ENCODE data around the gene RPF1.
A peak's percentile ranks its signal among the peaks of the same experiment; 100 is the strongest.
"Not testable (repeated sequence)": the region's sequence is repeated elsewhere in the genome, so short reads cannot be mapped to it uniquely, and the experiment has no call there.

The RPF1 gene

DNA sequence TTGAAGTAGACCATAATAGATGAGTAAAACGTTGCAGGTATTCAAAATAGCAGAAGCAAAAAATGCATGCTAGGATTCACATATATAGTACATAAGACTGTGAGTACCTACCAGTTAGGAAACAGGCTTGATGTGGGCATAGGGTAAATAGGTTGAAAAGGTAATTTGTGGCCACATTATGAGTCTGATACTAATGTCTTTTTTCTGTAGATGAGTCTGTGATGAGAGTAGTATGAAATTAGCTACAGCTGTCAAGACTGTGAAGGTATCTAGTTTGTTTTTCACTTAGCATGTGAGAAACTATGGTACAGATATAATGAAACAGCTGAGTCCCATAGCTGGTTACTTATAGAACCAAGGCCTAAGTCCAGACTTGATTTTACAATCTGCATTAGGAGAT is 14.7 kb downstream of the RPF1 start:
- DNase-seq = no peak

DNA sequence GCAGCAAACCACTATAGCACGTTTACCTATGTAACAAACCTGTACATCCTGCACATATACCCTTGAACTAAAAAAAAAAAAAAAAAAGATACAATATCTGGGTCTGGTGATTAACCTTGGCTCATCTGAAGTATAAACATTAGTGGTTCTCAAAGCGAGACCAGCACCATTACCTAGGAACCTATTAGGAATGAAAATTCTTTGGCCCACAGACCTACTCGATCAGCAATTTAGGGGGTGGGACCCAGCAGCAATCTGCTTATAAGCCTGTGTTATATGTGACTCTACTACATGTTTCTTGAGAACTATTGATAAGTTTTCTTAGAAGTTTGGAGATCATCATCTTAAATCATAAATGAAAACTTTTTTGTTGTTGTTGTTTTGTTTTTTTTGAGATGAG is 17.4 kb downstream of the RPF1 start:
- DNase-seq = no peak

DNA sequence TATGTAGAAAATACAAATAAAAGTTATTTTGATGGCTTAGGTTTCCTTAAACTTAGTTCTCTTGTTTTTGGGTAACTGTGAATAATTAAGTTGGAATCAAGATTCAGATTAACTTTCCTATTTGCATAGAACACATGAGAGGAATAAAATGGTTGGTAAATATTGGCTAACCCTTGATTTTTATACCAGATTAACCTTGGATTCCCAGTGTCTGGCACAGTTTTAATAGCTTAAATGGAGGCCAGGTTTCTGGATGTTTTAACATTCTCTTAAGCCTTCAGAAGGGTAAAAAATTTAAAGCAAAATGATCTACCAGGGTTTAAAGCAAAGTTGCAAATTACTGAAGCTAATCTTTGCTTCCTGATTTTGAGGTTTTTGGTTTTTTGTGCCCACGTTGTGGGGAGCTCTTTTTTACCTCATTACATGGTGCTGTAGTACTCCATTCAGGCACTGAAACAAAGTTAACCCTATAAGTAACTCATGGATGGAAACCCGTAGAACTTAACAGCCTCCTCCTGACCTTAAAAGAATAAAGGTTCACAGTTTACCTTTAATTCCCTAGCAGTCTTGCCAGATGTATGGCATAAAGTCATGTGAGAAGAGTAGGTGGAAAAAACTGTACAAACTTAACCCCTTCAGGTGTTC is 18.7 kb downstream of the RPF1 start:
- no peak for DNase-seq

DNA sequence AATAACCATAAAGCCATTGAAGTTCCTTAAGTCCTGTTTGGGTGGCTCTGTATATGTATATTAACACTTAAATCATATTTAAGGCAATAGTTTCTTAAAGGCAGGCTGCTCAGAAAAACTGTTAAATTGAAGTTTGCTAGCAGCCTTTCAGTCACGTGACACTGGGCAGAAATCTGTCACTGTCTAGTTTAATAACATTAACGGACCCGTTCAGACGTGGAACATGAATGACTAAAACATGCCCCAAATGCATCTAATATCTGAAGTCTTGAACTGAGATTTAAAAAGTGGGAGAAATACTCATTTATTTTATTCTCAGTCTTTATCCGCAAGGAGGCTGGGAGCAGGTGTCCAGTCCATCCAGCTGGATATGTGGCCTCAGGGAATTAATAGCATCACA is 23.9 kb downstream of the RPF1 start:
- DNase-seq = no peak

DNA sequence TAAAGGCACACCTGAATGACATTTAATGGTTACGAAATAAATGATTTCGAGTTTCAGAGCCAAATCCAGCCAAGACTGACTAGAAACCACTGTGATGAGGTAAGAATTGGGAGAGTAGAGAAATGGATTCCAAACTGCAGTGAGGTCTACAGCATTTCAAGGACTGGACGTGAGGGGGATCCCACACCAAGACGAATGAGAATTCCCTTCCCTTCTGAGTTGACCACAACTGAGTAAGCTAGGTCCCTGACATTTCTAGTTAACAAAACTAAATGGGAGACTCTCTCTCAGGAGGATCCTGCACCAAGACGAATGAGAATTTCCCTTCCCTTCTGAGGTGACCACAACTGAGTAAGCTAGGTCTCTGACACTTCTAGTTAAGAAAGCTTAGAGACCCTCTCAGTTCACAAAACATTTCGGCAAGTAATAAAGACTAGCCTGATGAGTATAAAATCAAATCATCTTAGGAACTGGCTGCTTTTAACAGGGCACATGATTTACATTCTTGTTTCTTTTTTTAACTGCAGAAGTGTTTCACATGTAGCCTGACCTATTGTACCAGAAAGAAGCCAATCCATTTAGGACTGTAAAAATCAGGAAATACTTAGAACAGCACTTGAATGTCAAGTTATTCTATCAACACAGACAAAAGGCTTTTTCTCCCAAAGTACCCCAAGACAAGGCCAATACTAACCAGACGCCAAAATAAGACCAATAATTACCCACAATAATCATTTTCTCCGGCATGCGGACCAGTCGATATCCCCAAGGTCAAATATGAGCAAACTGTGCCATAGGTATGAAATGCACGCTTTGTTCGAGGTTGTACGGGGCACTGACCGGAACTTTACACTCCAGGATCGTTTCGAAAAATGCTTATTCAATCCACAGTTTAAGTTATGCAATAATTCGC is 25.8 kb downstream of the RPF1 start:
- peak; percentile 63 for DNase-seq

DNA sequence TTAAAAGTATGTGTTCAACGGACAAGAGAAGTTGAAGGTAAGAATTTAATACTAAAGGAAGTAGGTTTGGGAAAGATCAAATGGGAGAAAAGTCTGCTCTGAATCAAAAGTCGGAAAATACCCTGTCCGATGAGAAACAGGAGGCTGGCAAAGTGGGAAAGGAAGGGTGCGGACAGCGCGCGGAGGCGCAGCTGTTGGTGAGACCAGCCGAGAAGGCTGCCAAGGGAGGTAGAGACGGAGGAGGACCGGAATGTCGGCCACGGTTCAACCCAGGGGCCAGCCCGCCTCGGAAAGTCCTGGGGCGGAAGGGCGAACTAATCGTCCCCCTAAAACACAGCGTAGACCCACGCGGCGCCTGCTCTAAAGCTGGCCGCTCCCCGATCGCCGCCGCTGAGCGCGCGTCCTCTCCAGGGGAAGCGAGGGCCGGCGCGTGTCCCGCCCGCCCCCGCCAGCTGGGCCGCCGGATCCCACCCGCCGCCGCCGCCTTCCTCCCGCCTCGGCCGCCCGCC is 26.5 kb downstream of the RPF1 start:
- DNase-seq = no peak

DNA sequence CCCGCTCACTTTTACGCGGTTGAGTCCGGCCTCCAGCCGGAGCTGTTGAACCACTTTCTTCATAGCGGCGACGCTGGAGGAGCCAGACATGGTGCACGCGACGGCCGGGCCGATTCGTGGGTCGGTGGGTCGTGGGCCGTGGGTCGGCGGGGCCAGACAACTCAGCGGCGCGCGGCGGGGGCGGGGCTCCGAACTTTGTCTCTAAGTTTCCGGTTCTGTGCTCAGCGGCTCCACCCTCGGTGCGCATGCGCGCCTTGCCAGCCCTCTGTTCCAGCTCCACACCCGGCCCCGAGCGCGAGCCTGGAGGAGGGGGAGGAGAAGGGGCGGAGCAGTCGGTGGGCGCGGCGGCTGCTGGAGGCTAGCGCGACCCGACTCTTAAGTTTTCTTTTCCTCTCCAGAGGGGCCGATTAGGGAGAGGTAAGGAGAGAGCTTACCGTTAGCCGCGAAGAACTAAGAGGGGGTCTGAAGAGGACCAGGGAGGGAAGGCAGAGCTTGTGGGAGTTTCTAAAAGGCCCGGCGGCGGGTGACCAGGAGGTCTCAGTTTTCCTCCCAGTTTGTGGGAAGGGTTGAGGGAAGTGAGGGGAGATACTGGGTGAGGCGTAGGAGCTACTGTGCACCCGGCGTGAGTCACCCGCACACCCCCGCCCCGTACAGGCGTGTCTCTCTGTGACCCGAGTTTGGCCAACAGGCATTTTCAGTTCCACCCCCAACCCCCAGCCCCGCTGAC is 27.1 kb downstream of the RPF1 start, which contains the start of the genes GNG5 and SPATA1:
Gene GNG5 (minus strand): TSS at position 580 of the 727 bp plus-strand sequence. CDS start 490 bp downstream, at position 90.
Gene SPATA1 (plus strand): TSS at position 385 of the 727 bp plus-strand sequence. CDS start 9,974 bp downstream, outside the sequence.
- DNase-seq = peak; percentile 96

DNA sequence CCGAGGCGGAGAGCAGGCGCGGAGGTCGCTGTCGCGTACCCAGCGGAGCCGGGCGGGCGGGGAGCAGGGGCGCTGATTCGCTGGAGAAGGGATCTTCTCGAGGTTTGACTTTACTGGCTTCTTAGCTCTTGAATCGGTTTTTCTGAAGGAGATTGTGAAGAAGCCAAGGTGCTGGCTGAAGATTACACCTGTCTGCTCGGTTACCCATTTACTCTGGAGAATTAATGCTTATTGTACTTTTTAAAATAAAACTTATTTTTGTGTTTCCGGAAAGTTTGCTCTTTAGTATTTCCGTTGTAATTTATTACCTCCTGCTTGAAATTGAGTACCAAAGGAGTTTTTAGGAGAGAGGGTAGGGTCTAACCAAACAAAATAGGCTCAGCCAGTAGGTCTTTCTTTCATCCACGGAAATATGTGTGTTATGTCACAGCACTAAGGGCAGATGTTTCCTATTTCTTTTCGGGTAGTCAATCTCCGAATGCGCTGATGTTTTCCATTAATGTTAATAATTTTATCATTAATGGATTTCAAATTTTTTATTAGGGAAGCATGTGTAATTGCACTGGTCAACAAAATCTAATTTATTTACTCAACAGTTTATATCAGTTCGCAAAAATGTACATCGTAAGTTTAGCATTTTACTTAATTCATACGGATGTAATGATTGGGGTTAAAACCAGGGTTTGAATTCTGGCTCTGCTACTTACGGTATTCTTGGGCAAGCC is 27.8 kb downstream of the RPF1 start:
- no peak for DNase-seq

DNA sequence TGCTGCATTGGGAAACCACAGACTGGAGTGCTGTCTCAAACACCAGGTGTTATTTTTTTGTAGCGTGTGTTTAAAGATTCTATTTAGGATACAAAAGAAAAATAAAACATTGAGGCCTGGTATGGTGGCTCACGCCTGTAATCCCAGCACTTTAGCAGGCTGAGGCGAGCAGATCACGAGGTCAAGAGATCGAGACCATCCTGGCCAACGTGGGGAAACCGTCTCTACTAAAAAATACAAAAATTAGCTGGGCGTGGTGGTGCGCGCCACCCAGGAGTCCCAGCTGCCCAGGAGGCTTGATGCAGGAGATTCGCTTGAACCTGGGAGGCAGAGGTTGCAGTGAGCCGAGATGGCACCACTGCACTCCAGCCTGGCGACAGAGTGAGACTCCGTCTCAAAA is 28.8 kb downstream of the RPF1 start:
- not testable (repeated sequence) for DNase-seq

DNA sequence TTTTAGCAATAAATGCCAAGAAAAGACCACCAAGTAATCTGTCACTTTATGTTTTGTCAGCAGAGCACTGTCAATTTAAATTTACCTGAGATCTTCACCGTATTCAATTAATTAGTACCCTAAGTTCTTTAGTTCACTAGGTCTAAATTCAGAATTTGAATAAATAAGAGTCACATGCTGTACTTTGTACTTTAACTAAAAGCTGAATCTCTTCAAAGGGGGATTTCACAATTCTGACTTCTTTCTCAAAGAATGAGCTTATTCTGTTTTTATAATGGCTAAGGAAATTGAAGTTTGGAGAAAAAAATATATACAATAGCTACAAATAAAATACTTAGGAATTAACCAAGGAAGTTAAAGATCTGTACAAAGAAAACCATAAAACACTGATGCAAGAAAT is 29.4 kb downstream of the RPF1 start:
- no peak for DNase-seq

DNA sequence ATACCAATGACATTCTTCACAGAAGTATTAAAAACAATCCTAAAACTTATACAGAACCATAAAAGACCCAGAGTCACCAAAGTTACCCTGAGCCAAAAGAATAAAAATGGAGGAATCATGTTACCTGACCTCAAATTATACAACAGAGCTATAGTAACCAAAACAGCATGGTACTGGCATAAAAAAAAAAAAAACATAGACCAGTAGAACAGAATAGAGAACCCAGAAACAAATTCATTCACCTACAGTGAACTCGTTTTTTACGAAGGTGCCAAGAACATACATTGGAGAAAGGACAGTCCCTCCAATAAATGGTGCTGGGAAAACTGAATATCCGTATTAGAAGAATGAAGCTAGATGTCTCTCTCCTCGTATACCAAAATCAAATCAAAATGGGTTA is 30.0 kb downstream of the RPF1 start:
- no peak for DNase-seq

DNA sequence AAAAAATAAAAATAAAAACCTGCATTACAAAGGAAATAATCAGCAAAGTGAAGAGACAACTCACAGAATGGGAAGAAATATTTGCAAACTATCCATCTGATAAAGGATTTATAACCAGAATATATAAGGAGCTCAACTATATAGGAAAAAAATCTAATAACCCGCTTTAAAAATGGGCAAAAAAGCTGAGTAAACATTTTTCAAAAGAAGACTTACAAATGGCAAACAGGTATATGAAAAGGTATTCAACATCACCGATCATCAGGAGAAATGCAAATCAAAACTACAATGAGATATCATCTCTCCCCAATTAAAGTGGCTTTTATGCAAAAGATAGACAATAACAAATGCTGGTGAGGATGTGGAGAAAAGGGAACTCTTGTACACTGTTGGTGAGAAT is 31.1 kb downstream of the RPF1 start:
- no peak for DNase-seq

DNA sequence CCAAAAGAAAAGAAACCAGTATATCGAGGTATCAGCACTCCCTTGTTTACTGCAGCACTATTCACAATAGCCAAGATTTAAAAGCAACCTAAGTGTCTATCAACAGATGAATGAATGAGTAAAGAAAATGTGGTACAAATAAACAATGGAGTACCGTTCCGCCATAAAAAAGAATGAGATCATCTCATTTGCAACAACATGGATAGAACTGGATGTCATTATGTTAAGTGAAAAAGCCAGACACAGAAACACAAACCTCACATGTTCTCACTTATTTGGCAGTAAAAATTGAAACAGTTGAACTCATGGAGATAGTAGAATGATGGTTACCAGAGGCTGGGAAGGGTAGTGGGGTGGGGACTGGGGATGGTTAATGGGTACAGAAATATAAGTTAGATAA is 31.6 kb downstream of the RPF1 start:
- no peak for DNase-seq

DNA sequence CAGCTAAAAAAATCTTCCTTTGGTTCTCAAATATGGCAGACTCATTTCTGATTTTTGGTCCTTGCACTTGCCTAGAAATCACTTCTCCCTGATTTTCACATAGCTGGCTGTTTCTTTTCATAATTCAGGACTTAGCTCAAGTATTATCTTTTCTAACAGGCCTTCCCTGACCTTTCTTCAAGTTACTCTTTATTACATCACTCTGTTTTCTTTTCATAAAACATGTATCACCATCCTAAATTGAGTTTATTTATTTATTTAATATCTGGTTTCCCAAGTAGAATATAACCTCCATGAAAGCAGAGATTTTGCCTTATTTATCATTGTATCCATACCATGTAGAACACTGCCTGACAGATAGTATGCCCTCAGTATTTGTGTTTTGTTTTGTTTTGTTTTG is 45.5 kb downstream of the RPF1 start:
- DNase-seq = no peak

DNA sequence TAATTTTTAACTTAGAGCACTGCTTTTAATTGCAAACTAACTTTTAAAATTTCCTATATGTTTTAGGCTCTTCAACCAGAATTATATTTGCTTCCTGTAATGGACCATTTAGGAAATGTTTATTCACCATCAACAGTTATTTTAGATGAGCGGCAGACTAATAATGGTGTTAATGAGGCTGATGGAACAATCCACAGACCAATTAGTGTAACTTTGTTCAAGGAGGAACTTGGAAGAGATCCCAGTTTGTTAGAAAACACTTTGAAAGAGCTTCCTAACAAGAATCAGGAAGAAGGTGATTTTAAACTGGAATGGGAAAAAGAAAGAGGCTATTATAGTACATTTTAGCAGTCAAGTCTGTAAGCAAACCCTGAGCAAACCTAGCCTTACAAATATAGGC is 46.7 kb downstream of the RPF1 start:
- no peak for DNase-seq

DNA sequence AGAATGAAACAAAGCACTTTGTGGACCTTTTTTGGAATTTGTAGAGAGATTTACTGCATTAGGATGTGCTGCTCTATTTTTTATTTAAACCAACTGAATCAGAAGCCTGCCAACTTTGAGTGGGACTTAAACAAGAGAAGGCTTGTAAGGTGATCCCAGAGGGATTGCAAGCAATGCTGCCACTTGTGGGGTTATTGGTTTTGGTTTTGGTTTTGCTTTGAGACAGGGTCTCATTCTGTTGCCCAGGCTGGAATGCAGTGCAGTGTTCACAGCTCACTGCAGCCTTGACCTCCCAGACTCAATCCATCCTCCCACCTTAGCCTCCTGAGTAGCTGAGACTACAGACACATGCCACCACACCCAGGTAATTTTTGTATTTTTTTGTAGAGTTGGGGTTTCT is 59.5 kb downstream of the RPF1 start:
- no peak for DNase-seq

DNA sequence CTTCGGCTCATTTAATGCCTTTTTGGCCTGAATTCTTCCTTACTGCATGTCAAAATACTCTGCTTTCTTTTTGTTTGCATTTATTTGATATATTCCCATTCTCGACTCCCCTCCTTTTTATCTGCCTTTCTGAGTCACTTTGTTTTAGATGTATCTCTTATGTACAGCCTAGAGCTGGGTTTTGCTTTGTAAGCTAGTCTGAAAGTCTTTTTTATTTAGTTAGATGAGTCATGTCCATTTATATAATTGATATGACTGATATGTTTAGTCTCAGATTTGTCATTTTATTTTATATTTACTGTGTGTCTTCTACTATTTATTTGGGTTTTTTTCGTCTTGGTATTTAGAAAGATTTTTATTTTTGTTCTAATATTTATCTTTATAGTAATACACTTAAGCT is 60.9 kb downstream of the RPF1 start:
- DNase-seq = peak; percentile 7

DNA sequence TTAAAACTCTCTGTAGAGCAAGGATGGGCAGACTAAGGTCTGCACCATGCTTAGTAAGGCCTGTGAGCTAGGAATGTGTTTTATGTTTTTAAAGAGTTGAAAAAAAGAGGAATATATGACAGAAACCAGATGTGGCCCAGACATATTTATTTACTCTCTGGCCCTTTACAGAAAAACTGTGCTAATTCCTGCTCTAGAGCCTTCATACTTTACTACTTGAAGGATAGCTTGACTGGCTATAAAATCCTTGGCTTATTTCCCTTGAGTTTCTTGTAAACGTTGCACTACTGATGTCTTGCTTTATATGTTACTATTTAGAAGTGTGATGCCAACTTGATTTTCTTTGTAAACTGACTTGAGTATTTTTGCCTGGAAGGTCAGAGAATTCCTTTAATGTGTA is 61.7 kb downstream of the RPF1 start:
- DNase-seq = peak; percentile 22

DNA sequence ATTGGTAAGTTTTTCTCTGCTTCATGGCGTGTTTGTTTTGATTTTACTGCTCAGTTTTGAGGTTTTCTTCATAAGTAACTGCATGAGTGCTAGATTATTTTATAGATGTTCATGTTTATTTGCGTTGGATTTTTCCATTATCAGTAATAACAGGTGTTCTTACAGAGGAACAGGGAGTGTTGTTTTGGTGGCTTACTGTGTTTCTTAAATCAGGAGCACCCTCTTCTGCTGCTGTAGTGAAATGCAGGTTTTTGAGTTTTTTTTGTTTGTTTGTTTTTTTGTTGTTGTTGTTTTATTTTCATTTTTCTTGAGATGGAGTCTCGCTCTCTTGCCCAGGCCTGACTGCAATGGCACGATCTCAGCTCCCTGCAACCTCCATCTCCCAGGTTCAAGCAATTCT is 62.6 kb downstream of the RPF1 start:
- DNase-seq = no peak

All from fibroblast of skin of right quadriceps (primary cell).